ENCODE measurements around the gene WDFY4.

DNA sequence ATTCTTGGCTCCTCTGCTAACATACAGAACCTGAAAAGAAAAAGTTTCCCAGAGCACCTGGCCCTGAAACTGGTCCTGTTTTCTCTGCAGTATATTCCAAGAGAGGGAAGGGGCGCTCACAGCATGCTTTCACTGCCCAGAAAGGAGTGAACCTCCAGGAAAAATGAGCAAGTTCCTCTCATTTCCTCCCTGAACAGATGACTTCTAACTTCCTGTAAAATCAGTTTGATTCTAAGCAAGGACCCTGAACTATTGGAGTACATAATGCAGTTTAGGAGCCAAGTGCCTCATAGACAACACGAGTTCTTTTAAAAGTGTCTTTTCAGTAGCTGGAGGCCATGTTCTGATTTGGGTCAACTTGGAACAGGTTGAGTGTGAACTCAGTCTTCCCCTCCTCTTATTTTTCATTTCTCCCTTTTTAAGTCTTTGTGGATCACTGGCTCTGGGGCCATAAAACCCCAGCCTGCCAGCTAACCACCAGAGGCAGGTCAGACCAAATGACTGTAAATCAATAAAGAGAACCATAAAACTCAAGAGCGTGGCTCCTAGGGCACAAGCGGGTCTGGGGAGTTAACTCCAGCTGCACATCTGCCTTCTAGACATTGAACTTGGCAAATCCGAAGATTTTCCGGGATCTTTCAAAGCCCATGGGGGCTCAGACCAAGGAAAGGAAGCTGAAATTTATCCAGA lies 260.9 kb downstream of the WDFY4 start:
- TF ChIP-seq EZH2 (IDR thresholded peaks at IDR 0.05; ENCODE audit: insufficient read depth, poor library complexity, severe bottlenecking) (no peak), EZH2phosphoT487 (IDR thresholded peaks at IDR 0.05; ENCODE audit: insufficient read depth, low read depth) (no peak)
